ENCODE results near the gene CEP131.

The CEP131 gene

DNA sequence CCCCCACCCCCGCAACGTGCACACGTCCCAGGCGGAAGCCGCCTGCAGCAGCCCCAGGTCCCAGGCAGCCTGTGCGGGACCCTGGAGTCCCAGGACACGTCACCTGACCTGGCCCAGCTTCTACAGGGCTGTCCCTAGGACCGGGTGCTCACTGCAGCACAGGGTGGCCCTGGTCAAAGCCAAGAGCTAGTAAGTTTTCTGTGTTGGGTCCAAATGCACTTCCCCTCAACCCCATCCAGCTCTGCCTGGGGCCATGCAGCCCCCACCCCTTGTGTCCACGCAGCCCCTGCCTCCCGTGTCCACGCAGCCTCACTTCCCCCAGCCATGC is 79.6 kb downstream of the CEP131 start:
- no peak for DNase-seq (ENCODE audit: low spot score)
- in situ Hi-C loops (cut with MboI; ENCODE audit: low pct_unique_long_range_greater_than_20kb, low sequenced_read_pairs, unreplicated experiment), result no loop called here
- TF ChIP-seq, protein P1, sequence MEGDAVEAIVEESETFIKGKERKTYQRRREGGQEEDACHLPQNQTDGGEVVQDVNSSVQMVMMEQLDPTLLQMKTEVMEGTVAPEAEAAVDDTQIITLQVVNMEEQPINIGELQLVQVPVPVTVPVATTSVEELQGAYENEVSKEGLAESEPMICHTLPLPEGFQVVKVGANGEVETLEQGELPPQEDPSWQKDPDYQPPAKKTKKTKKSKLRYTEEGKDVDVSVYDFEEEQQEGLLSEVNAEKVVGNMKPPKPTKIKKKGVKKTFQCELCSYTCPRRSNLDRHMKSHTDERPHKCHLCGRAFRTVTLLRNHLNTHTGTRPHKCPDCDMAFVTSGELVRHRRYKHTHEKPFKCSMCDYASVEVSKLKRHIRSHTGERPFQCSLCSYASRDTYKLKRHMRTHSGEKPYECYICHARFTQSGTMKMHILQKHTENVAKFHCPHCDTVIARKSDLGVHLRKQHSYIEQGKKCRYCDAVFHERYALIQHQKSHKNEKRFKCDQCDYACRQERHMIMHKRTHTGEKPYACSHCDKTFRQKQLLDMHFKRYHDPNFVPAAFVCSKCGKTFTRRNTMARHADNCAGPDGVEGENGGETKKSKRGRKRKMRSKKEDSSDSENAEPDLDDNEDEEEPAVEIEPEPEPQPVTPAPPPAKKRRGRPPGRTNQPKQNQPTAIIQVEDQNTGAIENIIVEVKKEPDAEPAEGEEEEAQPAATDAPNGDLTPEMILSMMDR (IDR thresholded peaks at IDR 0.05; ENCODE audit: extremely low read depth, insufficient read depth, missing control alignments), result no peak

DNA sequence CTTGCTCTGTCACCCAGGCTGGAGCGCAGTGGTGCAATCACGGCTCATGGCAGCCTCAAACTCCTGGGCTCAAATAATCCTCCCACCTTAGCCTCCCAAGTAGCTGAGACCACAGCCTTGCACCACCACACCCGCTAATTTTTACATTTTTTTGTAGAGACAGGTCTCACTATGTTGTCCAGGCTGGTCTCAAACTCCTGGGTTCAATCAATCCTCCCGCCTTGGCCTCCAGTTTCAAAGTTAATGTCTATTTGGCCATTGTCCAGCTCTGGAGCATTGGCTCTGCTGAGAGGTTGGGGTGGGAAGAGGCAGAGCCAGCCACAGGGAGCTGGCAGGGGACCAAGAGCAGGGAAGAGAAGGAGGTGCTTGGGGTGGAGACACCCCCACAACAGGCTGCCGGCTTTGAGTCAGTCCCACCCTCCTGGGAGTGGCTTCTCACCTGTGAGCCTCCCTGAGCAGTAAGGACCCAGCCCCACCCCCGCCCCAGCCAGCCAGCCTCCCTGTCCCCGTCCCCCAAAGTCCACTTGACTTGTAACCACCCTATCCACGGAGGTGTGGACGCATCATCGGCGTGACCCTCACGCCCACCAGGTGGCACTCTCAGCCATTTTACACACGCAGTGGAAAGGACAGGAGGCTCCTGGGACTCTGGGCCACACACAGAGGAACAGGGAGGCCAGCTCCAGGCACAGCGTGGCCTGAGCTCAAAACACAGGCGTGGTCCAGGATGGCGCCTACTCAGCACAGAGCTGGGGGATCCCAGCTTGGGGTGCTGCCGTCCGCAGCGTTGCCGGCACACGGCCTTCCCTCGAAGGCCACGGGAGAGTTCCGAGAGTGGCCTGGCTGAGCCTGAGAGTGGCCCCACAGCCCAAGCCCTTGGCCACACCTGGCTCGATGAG is 80.2 kb downstream of the CEP131 start:
- peak; percentile 85 for DNase-seq (ENCODE audit: low spot score)
- in situ Hi-C loops (cut with MboI; ENCODE audit: low pct_unique_long_range_greater_than_20kb, low sequenced_read_pairs, unreplicated experiment), result no loop called here
- TF ChIP-seq, protein P1 (IDR thresholded peaks at IDR 0.05; ENCODE audit: extremely low read depth, insufficient read depth, missing control alignments), result peak; percentile 78

- TF ChIP-seq, protein P1 (IDR thresholded peaks at IDR 0.05; ENCODE audit: extremely low read depth, insufficient read depth, missing control alignments), result no peak
- in situ Hi-C loops (cut with MboI; ENCODE audit: low pct_unique_long_range_greater_than_20kb, low sequenced_read_pairs, unreplicated experiment), result no loop called here
- no peak for DNase-seq (ENCODE audit: low spot score)
These were observed 82.1 kb downstream of the CEP131 start for GRCh38 chr17:81140695-81141094.

DNA sequence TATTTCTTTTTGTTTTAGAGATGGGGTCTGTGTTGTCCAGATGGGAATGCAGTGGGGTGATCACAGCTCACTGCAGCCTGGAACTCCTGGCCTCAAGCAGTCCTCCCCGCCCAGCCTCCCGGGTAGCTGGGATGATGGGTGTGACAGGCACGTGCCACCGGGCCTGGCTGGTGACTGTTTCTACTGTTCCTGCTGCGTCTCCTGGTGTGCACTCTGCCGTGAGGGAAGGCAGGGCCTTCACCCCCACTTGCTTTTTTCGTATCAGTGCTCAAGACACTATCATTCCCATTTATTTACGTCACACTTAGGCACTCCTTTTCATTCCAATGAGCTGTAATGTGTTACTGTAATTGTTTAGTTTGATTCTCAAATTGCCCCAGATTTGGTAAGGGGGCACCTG is 82.7 kb downstream of the CEP131 start:
- in situ Hi-C loops (cut with MboI; ENCODE audit: low pct_unique_long_range_greater_than_20kb, low sequenced_read_pairs, unreplicated experiment), result no loop called here
- TF ChIP-seq, protein P1 (IDR thresholded peaks at IDR 0.05; ENCODE audit: extremely low read depth, insufficient read depth, missing control alignments), result no peak
- no peak for DNase-seq (ENCODE audit: low spot score)

Data from GM13977 (cell line).